GM10266 (cell line): Measurements from ENCODE around the gene IPO9.

ENCODE experiments used
- DNase-seq: peaks from one replicate; pipeline ENCODE4 v3.0.0; 2012; ENCODE audit errors: extremely low spot score
- TF ChIP-seq, protein P1 (sequence below): IDR thresholded peaks from 2 replicates; pipeline ENCODE4 v1.5.1; 2012; ENCODE audit warnings: mild to moderate bottlenecking, low read depth; ENCODE audit not compliant: control insufficient read depth, insufficient read depth; ENCODE audit errors: missing control alignments

IPO9 gene

GRCh38 chr1:201828820-201829774 is at the start of gene IPO9:
IPO9 (plus strand) TSS chr1:201829157; CDS start chr1:201829210, 53 bp downstream.
- TF ChIP-seq, protein P1, sequence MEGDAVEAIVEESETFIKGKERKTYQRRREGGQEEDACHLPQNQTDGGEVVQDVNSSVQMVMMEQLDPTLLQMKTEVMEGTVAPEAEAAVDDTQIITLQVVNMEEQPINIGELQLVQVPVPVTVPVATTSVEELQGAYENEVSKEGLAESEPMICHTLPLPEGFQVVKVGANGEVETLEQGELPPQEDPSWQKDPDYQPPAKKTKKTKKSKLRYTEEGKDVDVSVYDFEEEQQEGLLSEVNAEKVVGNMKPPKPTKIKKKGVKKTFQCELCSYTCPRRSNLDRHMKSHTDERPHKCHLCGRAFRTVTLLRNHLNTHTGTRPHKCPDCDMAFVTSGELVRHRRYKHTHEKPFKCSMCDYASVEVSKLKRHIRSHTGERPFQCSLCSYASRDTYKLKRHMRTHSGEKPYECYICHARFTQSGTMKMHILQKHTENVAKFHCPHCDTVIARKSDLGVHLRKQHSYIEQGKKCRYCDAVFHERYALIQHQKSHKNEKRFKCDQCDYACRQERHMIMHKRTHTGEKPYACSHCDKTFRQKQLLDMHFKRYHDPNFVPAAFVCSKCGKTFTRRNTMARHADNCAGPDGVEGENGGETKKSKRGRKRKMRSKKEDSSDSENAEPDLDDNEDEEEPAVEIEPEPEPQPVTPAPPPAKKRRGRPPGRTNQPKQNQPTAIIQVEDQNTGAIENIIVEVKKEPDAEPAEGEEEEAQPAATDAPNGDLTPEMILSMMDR: peak; percentile 93
- peak; percentile 97 for DNase-seq

GRCh38 chr1:201779351-201779880 is 49.5 kb upstream of the IPO9 start:
- DNase-seq: no peak
- TF ChIP-seq, protein P1: no peak

GRCh38 chr1:201780952-201781351 is 48.0 kb upstream of the IPO9 start:
- TF ChIP-seq, protein P1: no peak
- DNase-seq: no peak

DNA sequence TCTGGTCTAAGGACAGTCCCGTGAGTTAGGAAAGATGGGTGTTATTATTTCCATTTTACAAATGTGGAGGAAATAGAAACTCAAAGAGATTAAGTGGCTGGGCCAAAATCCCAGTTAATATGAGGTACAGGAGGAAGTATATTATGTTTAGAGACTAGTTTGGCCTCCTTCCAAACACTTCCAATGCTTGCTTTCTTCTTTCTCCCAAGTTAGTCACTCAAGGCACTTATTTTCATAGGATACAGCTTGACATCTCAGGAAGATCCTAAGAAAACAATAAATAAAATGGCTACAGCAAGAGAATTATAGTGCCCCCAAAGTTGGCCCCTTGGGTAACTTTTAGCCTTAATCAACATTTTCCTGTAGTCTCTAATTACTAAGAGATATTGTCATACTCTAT is 47.5 kb upstream of the IPO9 start:
- no peak for DNase-seq
- TF ChIP-seq, protein P1: no peak

GRCh38 chr1:201782353-201782752 is 46.6 kb upstream of the IPO9 start:
- TF ChIP-seq, protein P1: no peak
- DNase-seq: no peak

DNA sequence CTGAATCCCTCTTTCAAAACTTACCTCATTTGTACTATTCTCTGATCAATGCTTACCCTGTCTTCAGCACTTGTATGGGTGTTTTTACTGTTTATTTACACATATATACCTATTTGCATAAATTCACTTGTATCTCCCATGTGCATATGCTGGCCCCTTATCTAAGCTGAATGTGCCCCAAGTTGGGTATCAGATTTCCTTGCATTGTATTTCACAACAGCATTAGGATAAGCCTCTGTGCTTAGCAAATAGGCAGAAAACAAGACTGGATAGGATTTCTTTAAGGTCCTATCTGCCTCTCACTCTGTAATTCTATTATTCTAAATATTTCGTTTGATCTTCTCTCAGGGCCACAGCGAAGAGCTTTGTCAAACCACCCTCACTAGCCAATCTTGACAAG is 45.9 kb upstream of the IPO9 start:
- DNase-seq: no peak
- TF ChIP-seq, protein P1: no peak

DNA sequence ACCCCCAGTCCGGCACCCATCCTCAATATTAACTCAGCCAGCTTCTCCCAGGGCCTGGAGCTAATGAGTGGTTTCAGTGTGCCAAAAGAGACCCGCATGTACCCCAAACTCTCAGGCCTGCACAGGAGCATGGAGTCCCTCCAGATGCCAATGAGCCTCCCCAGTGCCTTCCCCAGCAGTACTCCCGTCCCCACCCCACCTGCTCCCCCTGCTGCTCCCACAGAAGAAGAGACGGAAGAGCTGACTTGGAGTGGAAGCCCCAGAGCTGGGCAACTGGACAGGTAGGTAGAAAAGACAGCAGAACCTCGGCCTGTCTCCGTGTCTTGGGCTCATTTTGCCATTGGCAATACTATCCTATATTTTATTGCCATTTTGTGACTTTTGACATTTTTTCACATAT is 45.4 kb upstream of the IPO9 start:
- TF ChIP-seq, protein P1: no peak
- DNase-seq: no peak
